PC-3 (cell line): ENCODE results near the gene SH3BGR. TPM values are rescaled to one million over a fixed set of nuclear protein-coding genes. Genes with fewer than 3 reads are reported as not detected.

Experiments used
- ATAC-seq: fragments of 200-7000 bp; cut with Tn5 transposase; 2 replicates; pipeline ENCODE4 v1.9.1; 2020; ENCODE audit warnings: mild to moderate bottlenecking, moderate library complexity
- BruUV-seq: library from RNA; stranded (reverse); fragments of 400-500 nt; replicated peaks from 2 replicates; lab custom pipeline; 2021; lab: Mats Ljungman, UMichigan
- CTCF ChIA-PET: fragments of 300-600 bp; sonication (Branson Sonifier 250); formaldehyde crosslinking; loops from one replicate; lab custom pipeline; 2022; ENCODE audit warnings: antibody characterized with exemption; lab: Charles Lee
- POLR2A ChIA-PET: fragments of 300-600 bp; sonication (Branson Sonifier 250); formaldehyde crosslinking; loops from one replicate; lab custom pipeline; 2022; ENCODE audit warnings: antibody characterized with exemption; ENCODE audit not compliant: unreplicated experiment; lab: Charles Lee
- DNase-seq: peaks from one replicate; pipeline ENCODE4 v3.0.0-alpha.2; 2015
- H2AFZ ChIP-seq: fragments of 300-600 bp; sonication (generic); 2 replicates; pipeline ENCODE4 v1.6.0; 2016; ENCODE audit warnings: antibody characterized with exemption, low read length
- H3F3A ChIP-seq: fragments of 300-600 bp; sonication (generic); one replicate; pipeline ENCODE4 v1.6.0; 2017; ENCODE audit warnings: antibody characterized with exemption, low read length, control low read depth, mild to moderate bottlenecking; ENCODE audit not compliant: unreplicated experiment
- H3K27ac ChIP-seq: fragments of 300-600 bp; sonication (generic); 2 replicates; pipeline ENCODE4 v1.5.1; 2016; ENCODE audit warnings: mild to moderate bottlenecking, low read length
- H3K27me3 ChIP-seq: fragments of 300-600 bp; sonication (generic); 2 replicates; pipeline ENCODE4 v1.6.1; 2016; ENCODE audit warnings: low read length, mixed read lengths
- H3K36me3 ChIP-seq: fragments of 300-600 bp; sonication (generic); 2 replicates; pipeline ENCODE4 v1.6.1; 2016; ENCODE audit warnings: low read depth, mixed run types, low read length, mixed read lengths
- H3K4me1 ChIP-seq: fragments of 300-600 bp; sonication (generic); 2 replicates; pipeline ENCODE4 v1.5.1; 2016; ENCODE audit warnings: low read length; ENCODE audit not compliant: insufficient read depth
- H3K4me2 ChIP-seq: fragments of 300-600 bp; sonication (generic); 2 replicates; pipeline ENCODE4 v1.6.0; 2016; ENCODE audit warnings: low read length
- H3K4me3 ChIP-seq: fragments of 300-600 bp; sonication (generic); 2 replicates; pipeline ENCODE4 v1.5.1; 2016; ENCODE audit warnings: mild to moderate bottlenecking, low read length, mixed read lengths
- H3K79me2 ChIP-seq: fragments of 300-600 bp; sonication (generic); 2 replicates; pipeline ENCODE4 v1.6.1; 2017; ENCODE audit warnings: low read length, mixed read lengths
- H3K9ac ChIP-seq: fragments of 300-600 bp; sonication (generic); 2 replicates; pipeline ENCODE4 v1.6.0; 2016; ENCODE audit warnings: mild to moderate bottlenecking, low read length
- H3K9me2 ChIP-seq: fragments of 300-600 bp; sonication (generic); replicated peaks from 2 replicates; pipeline ENCODE4 v1.6.1; 2016; ENCODE audit warnings: mixed run types, low read length, mixed read lengths
- H3K9me3 ChIP-seq: fragments of 300-600 bp; sonication (generic); 2 replicates; pipeline ENCODE4 v1.6.1; 2016; ENCODE audit warnings: low read length, mixed read lengths
- H4K20me1 ChIP-seq: fragments of 300-600 bp; sonication (generic); 2 replicates; pipeline ENCODE4 v1.6.1; 2016; ENCODE audit warnings: low read length, mixed read lengths
- CTCF ChIP-seq: fragments of 300-600 bp; sonication (generic); conservative IDR thresholded peaks from 2 replicates; pipeline ENCODE4 v1.5.1; 2017; ENCODE audit warnings: antibody characterized with exemption, low read depth, mild to moderate bottlenecking, low read length
- EZH2 ChIP-seq: fragments of 300-600 bp; sonication (generic); IDR thresholded peaks from one replicate; pipeline ENCODE4 v1.6.1; 2017; ENCODE audit warnings: antibody characterized with exemption, mild to moderate bottlenecking, low read length; ENCODE audit not compliant: unreplicated experiment
- EZH2phosphoT487 ChIP-seq: fragments of 300-600 bp; sonication (generic); IDR thresholded peaks from 2 replicates; pipeline ENCODE4 v1.6.1; 2018; ENCODE audit warnings: mild to moderate bottlenecking, antibody characterized with exemption, low read length, borderline replicate concordance
- intact Hi-C: fragments of 100-400 bp; cut with micrococcal nuclease; formaldehyde crosslinking; loops from 2 replicates; pipeline ENCODE4 v1.9.0; 2023
- total RNA-seq: library from RNA; depleted of rRNA; stranded (reverse); fragments of >200 nt; gene quantifications from 2 replicates; pipeline ENCODE4 v1.2.3, GENCODE V29; 2014

Gene SH3BGR
- total RNA-seq, 1 experiment from 2014 or later: 1.3 TPM

GRCh38 chr21:39422527-39423241 lies 29.1 kb upstream of the SH3BGR start:
- Histone ChIP-seq H3K4me1 (no peaks in the 10 kb centered on the region), H3K9me3 (no peaks in the 10 kb centered on the region), H2AFZ (no peak overlapping the region), H3K9ac (no peak overlapping the region), H3K4me2 (no peak overlapping the region), H3K27ac (no peak overlapping the region), H3F3A (no peaks in the 10 kb centered on the region), H3K9me2 (no peaks in the 10 kb centered on the region), H4K20me1 (no peaks in the 10 kb centered on the region), H3K4me3 (no peak overlapping the region), H3K36me3 (no peaks in the 10 kb centered on the region), H3K79me2 (no peaks in the 10 kb centered on the region), H3K27me3 (no peaks in the 10 kb centered on the region)
- CTCF ChIA-PET: no interaction called here
- ATAC-seq (no peak), DNase-seq (peak; percentile 27)
- POLR2A ChIA-PET: no interaction called here
- no peak for TF ChIP-seq EZH2
- intact Hi-C loops: no loop called here
- no TSS peak for BruUV-seq

DNA sequence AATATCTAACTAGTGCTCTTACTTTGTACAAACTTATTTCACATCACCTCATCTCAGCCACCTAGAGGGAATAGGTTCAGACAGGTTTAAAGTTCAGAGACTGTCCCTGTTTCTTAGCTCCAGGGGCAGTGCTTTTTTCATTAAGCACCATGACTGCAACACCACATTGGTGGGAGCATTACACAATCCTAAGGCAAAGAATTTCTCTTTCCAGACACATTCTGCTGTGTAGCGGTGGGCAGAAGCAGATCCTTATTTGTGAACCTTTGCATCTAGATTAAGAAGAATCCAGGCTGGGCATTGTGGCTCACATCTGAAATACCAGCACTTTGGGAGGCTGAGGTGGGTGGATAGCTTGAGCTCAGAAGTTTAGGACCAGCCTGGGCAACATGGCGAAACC lies 22.3 kb upstream of the SH3BGR start:
- H3K27me3 ChIP-seq: no peaks in the 10 kb centered on the region
- no peaks in the 10 kb centered on the region for H3K4me1 ChIP-seq
- H2AFZ ChIP-seq: no peak overlapping the region
- no peak overlapping the region for H3K4me3 ChIP-seq
- no peaks in the 10 kb centered on the region for H4K20me1 ChIP-seq
- no peaks in the 10 kb centered on the region for H3K36me3 ChIP-seq
- intact Hi-C loops: no loop called here
- ChIA-PET POLR2A (no interaction called here), CTCF (no interaction called here)
- H3K9me2 ChIP-seq: no peaks in the 10 kb centered on the region
- no peak overlapping the region for H3K9ac ChIP-seq
- no peak for TF ChIP-seq CTCF
- TF ChIP-seq EZH2: no peak
- no peak for TF ChIP-seq EZH2phosphoT487
- DNase-seq (no peak), ATAC-seq (no peak)
- no peaks in the 10 kb centered on the region for H3K9me3 ChIP-seq
- H3F3A ChIP-seq: no peaks in the 10 kb centered on the region
- no peak overlapping the region for H3K4me2 ChIP-seq
- H3K27ac ChIP-seq: no peak overlapping the region
- no peaks in the 10 kb centered on the region for H3K79me2 ChIP-seq
- BruUV-seq: no TSS peak

- intact Hi-C loops: no loop called here
- CTCF ChIA-PET: no interaction called here
- BruUV-seq: no TSS peak
Measured at GRCh38 chr21:39430016-39430415, 21.8 kb upstream of the SH3BGR start.

More at GRCh38 chr21:39430016-39430415, 21.8 kb upstream of the SH3BGR start:
- TF ChIP-seq EZH2 (no peak), EZH2phosphoT487 (no peak), CTCF (no peak)
- no peaks in the 10 kb centered on the region for H4K20me1 ChIP-seq
- H3K79me2 ChIP-seq: no peaks in the 10 kb centered on the region
- no peak overlapping the region for H2AFZ ChIP-seq
- no peaks in the 10 kb centered on the region for H3F3A ChIP-seq
- H3K9me2 ChIP-seq: no peaks in the 10 kb centered on the region
- H3K36me3 ChIP-seq: no peaks in the 10 kb centered on the region
- no peak overlapping the region for H3K27ac ChIP-seq
- POLR2A ChIA-PET: no interaction called here
- H3K9me3 ChIP-seq: no peaks in the 10 kb centered on the region
- DNase-seq (no peak), ATAC-seq (no peak)
- no peaks in the 10 kb centered on the region for H3K27me3 ChIP-seq
- no peak overlapping the region for H3K9ac ChIP-seq
- H3K4me2 ChIP-seq: no peak overlapping the region
- H3K4me1 ChIP-seq: no peaks in the 10 kb centered on the region
- H3K4me3 ChIP-seq: no peak overlapping the region
